ENCODE results near the gene ICA1.

Gene ICA1

GRCh38 chr7:8172372-8173354 is 89.3 kb downstream of the ICA1 start:
- no peak for TF ChIP-seq CTCF (IDR thresholded peaks at IDR 0.05; ENCODE audit: extremely low read depth, insufficient read depth, missing control alignments)
- in situ Hi-C loops (cut with MboI; ENCODE audit: low pct_unique_long_range_greater_than_20kb, low sequenced_read_pairs, unreplicated experiment) = no loop called here
- DNase-seq (ENCODE audit: low spot score) = no peak

- no peak for DNase-seq (ENCODE audit: low spot score)
- no peak for TF ChIP-seq CTCF (IDR thresholded peaks at IDR 0.05; ENCODE audit: extremely low read depth, insufficient read depth, missing control alignments)
- in situ Hi-C loops (cut with MboI; ENCODE audit: low pct_unique_long_range_greater_than_20kb, low sequenced_read_pairs, unreplicated experiment) = no loop called here
Observed at GRCh38 chr7:8169171-8169570, 92.8 kb downstream of the ICA1 start.

GRCh38 chr7:8168336-8168735 is 93.6 kb downstream of the ICA1 start:
- in situ Hi-C loops (cut with MboI; ENCODE audit: low pct_unique_long_range_greater_than_20kb, low sequenced_read_pairs, unreplicated experiment) = no loop called here
- no peak for DNase-seq (ENCODE audit: low spot score)
- TF ChIP-seq CTCF (IDR thresholded peaks at IDR 0.05; ENCODE audit: extremely low read depth, insufficient read depth, missing control alignments) = no peak

GRCh38 chr7:8165150-8165549 is 96.8 kb downstream of the ICA1 start:
- no peak for TF ChIP-seq CTCF (IDR thresholded peaks at IDR 0.05; ENCODE audit: extremely low read depth, insufficient read depth, missing control alignments)
- in situ Hi-C loops (cut with MboI; ENCODE audit: low pct_unique_long_range_greater_than_20kb, low sequenced_read_pairs, unreplicated experiment) = no loop called here
- DNase-seq (ENCODE audit: low spot score) = no peak

- TF ChIP-seq CTCF (IDR thresholded peaks at IDR 0.05; ENCODE audit: extremely low read depth, insufficient read depth, missing control alignments) = no peak
Observed at GRCh38 chr7:8162181-8162580, 99.8 kb downstream of the ICA1 start.

GRCh38 chr7:8161364-8161828 is 100.6 kb downstream of the ICA1 start:
- in situ Hi-C loops (cut with MboI; ENCODE audit: low pct_unique_long_range_greater_than_20kb, low sequenced_read_pairs, unreplicated experiment) = no loop called here
- no peak for TF ChIP-seq CTCF (IDR thresholded peaks at IDR 0.05; ENCODE audit: extremely low read depth, insufficient read depth, missing control alignments)
- DNase-seq (ENCODE audit: low spot score) = no peak

More at GRCh38 chr7:8162181-8162580, 99.8 kb downstream of the ICA1 start:
- no peak for DNase-seq (ENCODE audit: low spot score)
- in situ Hi-C loops (cut with MboI; ENCODE audit: low pct_unique_long_range_greater_than_20kb, low sequenced_read_pairs, unreplicated experiment) = no loop called here
